GM12801 (cell line): Measurements from ENCODE around the gene OGFOD1.

Experiments
- TF ChIP-seq, protein P1 (sequence below): IDR thresholded peaks from one replicate; pipeline ENCODE4 v1.5.1; 2011; ENCODE audit warnings: control low read depth; ENCODE audit not compliant: insufficient read length; ENCODE audit errors: extremely low read depth

OGFOD1 gene

GRCh38 chr16:56450986-56451752, at the start of gene OGFOD1, which contains the start of gene NUDT21:
OGFOD1 (plus strand) TSS chr16:56451554; CDS start chr16:56451613, 59 bp downstream.
NUDT21 (minus strand) TSS chr16:56451332; CDS start chr16:56451202, 130 bp downstream.
- TF ChIP-seq, protein P1, sequence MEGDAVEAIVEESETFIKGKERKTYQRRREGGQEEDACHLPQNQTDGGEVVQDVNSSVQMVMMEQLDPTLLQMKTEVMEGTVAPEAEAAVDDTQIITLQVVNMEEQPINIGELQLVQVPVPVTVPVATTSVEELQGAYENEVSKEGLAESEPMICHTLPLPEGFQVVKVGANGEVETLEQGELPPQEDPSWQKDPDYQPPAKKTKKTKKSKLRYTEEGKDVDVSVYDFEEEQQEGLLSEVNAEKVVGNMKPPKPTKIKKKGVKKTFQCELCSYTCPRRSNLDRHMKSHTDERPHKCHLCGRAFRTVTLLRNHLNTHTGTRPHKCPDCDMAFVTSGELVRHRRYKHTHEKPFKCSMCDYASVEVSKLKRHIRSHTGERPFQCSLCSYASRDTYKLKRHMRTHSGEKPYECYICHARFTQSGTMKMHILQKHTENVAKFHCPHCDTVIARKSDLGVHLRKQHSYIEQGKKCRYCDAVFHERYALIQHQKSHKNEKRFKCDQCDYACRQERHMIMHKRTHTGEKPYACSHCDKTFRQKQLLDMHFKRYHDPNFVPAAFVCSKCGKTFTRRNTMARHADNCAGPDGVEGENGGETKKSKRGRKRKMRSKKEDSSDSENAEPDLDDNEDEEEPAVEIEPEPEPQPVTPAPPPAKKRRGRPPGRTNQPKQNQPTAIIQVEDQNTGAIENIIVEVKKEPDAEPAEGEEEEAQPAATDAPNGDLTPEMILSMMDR = no peak

DNA sequence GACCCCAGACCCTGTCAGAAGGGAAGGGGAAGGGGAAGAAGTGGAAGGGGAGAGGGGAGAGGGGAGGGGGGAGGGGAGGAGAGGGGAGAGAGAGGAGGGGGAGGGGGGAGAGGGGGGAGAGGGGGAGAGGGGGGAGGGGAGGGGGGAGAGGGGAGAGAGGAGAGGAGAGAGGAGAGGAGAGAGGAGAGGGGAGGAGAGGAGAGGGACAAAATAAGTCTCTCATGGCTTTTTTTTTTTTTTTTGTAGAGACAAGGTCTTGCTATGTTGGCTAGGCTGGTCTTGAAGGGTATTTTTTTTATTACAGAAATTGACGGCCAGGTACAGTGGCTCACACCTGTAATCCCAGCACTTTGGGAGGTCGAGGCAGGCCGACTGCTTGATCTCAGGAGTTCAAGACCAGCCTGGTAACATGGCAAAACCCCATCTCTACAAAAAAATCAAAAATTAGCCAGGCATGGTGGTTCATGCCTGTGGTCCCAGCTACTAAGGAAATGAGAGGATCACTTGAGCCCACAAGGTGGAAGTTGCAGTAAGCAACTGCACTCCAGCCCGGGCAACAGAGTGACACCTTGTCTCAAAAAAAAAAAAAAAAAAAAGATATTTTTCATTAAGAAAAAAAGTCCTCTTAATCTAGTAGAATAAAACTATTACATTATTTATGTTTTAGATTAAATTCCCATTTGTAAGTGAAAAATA, 45.2 kb upstream of the OGFOD1 start:
- TF ChIP-seq, protein P1 = no peak

GRCh38 chr16:56408379-56409098, 42.8 kb upstream of the OGFOD1 start:
- TF ChIP-seq, protein P1 = no peak

- TF ChIP-seq, protein P1 = no peak
These were observed 42.2 kb upstream of the OGFOD1 start for GRCh38 chr16:56409195-56409594.

DNA sequence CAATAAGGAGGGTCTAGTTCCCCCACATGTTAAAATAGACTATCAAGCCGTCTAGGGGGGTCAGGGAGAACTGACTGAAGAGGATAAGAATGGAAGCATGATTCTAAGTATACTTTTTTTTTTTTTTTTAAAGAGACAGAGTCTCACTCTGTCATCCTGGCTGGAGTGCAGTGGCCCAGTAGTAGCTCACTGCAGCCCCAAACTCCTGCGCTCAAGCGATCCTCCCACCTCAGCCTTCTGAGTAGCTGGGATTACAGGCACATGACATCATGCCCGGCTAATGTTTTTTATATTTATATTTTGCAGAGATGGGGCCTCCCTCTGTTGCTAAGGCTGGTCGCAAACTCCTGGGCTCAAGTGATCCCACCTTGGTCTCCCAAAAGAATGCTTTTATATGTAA, 40.2 kb upstream of the OGFOD1 start:
- TF ChIP-seq, protein P1 = no peak

DNA sequence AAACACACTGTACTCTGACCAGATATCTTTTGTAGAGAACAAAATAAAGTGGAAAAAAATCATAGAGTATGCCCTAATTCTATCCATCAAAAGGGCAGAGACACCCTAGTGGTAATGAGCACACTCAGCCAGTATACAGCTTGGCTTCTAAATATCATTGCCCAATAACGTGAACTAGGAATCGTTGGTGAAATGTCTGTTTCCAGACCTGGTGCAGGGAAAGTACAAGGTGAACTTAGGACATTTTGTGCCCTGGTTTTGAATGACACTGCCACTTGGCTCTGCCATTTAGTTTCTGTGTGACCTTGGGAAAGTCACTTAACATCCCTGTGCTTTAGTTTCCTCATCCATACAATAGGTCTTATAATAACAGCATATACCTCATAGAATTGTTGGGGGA, 39.7 kb upstream of the OGFOD1 start:
- TF ChIP-seq, protein P1 = no peak

DNA sequence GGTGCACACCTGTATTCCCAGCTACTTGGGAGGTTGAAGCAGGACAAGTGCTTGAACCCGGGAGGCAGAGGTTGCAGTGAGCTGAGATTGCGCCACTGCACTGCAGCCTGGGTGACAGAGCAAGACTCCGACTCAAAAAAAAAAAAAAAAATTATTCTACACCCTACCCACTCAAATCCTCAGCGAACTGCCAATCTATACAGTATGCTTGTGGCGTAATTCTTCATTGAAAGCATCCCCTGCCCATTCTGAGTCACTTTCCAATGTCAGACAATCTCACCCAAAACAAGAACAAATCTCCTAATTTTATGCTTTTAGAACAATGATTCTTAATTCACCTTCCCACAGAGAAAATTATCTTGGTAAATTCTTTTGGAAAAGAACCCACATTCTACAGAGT, 38.0 kb upstream of the OGFOD1 start:
- TF ChIP-seq, protein P1 = no peak
